Stimulated activated CD8-positive, alpha-beta memory T cell treated with anti-CD3 and anti-CD28 coated beads, Interleukin-12 subunit alpha, Interleukin-12 subunit beta, amount 100 ng/mL, for 4 hours (primary cell): ENCODE data around the gene AHNAK2.
"Not testable (repeated sequence)": the region's sequence is repeated elsewhere in the genome, so short reads cannot be mapped to it uniquely, and the experiment has no call there.

Experiments used
- DNase-seq: peaks from one replicate; pipeline ENCODE4 v3.0.0-alpha.2; 2020; ENCODE audit warnings: low read depth

Gene AHNAK2

DNA sequence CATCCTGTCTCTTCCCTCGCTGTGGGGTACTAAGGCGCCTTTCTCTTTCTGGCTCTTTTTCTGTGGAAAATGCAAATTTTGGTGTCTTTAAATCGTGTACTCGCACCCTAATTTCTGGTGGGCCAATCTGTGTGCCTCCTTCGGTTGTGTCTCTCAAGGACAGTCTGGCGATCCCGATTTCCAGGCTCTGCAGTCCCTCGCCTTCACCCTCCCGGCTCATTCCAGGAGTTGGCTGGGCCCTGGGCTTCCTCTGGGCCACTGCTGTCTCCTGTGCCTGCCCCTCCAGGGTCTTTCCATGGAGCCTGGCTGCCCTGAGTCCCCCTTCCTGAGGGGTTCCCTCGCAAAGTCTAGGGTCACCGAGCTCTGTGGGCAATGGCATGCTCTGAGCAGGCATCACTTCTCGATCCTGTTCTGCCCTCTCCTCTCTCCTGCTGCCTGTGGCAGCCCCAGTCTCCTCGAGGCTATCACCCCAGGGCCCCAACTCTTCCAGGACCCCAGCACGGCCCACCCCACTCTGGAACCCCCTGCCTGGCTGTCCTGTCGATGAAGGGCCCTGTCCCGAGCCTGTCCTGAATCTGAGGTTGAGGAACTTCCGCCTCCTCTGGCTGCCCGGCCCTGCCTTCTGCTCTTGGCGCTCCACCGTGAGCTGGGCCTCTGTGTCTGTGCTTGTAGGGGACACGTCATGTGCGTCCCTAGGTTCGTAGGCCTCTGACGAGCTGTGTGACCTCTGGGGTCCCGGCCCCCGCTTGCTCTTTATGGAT, 24.1 kb downstream of the AHNAK2 start:
- no peak for DNase-seq

DNA sequence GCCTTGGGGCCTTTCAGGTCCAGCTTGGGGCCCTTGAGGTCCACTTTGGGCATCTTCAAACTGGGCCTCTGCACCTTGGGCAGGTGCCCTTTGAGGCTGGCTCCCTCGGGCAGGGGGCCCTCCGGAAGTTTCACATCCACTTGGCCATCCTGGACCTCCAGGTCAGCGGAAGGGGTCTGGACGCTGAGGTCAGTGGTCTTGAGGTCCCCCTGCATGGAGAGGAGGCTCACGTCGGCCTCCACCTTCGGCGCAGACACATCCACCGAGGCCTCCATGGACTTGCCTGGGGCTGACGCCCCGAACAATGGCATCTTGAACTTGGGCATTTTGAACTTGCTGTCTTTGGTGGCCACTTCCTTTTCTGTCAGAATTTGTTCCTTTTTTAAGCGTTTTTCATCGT, 25.1 kb downstream of the AHNAK2 start:
- no peak for DNase-seq

DNA sequence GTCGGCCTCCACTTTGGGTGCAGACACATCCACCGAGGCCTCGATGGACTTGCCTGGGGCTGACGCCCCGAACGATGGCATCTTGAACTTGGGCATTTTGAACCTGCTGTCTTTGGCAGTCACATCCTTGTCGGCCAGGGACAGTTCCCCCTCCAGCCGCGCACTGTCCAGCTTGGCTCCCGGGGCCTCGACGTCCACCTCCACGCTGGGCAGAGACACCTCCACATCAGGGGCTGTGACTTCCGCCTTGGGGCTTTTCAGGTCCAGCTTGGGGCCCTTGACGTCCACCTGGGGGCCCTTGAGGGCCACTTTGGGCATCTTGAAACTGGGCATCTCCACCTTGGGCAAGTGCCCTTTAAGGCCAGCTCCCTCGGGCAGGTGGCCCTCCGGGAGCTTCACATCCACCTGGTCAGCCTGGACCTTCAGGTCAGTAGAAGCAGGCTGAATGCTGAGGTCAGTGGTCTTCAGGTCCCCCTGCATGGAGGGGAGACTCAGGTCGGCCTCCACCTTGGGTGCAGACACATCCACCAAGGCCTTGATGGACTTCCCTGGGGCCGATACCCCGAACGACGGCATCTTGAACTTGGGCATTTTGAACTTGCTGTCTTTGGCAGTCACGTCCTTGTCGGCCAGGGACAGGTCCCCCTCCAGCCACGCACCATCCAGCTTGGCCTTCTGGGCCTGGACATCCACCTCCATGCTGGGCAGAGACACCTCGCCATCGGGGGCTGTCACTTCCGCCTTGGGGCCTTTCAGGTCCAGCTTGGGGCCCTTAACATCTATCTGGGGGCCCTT, 26.1 kb downstream of the AHNAK2 start:
- not testable (repeated sequence) for DNase-seq

DNA sequence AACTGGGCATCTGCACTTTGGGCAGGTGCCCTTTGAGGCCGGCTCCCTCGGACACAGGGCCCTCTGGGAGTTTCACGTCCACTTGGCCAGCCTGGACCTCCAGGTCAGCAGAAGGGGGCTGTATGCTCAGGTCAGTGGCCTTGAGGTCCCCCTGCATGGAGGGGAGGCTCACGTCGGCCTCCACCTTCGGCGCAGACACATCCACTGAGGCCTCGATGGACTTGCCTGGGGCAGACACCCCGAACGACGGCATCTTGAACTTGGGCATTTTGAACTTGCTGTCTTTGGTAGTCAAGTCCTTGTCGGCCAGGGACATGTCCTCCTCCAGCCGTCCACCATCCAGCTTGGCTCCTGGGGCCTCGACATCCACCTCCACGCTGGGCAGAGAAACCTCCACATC, 27.5 kb downstream of the AHNAK2 start:
- DNase-seq = not testable (repeated sequence)

DNA sequence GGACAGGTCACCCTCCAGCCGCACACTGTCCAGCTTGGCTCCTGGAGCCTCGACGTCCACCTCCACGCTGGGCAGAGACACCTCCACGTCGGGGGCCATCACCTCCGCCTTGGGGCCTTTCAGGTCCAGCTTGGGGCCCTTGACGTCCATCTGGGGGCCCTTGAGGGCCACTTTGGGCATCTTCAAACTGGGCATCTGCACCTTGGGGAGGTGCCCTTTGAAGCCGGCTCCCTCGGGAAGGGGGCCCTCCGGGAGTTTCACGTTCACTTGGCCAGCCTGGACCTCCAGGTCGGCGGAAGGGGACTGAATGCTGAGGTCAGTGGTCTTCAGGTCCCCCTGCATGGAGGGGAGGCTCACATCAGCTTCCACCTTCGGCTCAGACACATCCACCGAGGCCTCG, 28.2 kb downstream of the AHNAK2 start:
- DNase-seq = no peak

DNA sequence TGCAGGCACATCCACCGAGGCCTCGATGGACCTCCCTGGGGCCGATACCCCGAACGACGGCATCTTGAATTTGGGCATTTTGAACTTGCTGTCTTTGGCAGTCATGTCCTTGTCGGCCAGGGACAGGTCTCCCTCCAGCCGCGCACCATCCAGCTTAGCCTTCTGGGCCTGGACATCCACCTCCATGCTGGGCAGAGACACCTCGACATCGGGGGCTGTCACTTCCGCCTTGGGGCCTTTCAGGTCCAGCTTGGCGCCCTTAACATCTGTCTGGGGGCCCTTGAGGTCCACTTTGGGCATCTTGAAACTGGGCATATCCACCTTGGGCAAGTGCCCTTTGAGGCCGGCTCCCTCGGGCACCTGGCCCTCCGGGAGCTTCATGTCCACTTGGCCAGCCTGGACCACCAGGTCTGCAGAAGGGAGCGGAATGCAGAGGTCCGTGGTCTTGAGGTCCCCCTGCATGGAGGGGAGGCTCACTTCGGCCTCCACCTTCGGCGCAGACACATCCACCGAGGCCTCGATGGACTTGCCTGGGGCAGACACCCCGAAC, 28.7 kb downstream of the AHNAK2 start:
- DNase-seq = not testable (repeated sequence)

DNA sequence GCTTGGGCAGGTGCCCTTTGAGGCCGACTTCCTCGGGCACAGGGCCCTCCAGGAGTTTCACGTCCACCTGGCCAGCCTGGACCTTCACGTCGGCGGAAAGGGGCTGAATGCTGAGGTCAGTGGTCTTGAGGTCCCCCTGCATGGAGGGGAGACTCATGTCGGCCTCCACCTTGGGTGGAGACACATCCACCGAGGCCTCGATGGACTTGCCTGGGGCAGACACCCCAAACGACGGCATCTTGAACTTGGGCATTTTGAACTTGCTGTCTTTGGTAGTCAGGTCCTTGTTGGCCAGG, 29.5 kb downstream of the AHNAK2 start:
- no peak for DNase-seq

DNA sequence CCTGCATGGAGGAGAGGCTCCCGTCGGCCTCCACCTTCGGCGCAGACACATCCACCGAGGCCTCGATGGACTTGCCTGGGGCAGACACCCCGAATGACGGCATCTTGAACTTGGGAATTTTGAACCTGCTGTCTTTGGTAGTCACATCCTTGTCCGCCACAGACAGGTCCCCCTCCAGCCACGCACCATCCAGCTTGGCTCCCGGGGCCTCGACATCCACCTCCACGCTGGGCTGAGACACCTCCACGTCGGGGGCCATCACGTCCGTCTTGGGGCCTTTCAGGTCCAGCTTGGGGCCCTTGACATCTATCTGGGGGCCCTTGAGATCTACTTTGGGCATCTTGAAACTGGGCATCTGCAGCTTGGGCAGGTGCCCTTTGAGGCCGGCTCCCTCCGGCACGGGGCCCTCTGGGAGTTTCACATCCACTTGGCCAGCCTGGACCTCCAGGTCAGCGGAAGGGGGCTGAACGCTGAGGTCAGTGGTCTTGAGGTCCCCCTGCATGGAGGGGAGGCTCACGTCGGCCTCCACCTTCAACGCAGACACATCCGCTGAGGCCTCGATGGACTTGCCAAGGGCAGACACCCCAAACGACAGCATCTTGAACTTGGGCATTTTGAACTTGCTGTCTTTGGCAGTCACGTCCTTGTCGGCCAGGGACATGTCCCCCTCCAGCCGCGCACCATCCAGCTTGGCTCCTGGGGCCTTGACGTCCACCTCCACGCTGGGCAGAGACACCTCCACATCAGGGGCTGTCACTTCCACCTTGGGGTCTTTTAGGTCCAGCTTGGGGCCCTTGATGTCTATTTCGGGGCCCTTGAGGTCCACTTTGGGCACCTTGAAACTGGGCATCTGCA, 30.1 kb downstream of the AHNAK2 start:
- DNase-seq = not testable (repeated sequence)

DNA sequence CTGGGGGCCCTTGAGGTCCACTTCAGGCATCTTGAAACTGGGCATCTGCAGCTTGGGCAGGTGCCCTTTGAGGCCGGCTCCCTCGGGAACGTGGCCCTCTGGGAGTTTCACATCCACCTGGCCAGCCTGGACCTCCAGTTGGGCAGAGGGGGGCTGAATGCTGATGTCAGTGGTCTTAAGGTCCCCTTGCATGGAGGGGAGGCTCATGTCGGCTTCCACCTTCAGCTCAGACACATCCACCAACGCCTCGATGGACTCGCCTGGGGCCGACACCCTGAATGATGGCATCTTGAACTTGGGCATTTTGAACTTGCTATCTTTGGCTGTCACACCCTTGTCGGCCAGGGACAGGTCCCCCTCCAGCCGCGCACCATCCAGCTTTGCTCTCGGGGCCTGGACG, 31.0 kb downstream of the AHNAK2 start:
- DNase-seq = not testable (repeated sequence)

DNA sequence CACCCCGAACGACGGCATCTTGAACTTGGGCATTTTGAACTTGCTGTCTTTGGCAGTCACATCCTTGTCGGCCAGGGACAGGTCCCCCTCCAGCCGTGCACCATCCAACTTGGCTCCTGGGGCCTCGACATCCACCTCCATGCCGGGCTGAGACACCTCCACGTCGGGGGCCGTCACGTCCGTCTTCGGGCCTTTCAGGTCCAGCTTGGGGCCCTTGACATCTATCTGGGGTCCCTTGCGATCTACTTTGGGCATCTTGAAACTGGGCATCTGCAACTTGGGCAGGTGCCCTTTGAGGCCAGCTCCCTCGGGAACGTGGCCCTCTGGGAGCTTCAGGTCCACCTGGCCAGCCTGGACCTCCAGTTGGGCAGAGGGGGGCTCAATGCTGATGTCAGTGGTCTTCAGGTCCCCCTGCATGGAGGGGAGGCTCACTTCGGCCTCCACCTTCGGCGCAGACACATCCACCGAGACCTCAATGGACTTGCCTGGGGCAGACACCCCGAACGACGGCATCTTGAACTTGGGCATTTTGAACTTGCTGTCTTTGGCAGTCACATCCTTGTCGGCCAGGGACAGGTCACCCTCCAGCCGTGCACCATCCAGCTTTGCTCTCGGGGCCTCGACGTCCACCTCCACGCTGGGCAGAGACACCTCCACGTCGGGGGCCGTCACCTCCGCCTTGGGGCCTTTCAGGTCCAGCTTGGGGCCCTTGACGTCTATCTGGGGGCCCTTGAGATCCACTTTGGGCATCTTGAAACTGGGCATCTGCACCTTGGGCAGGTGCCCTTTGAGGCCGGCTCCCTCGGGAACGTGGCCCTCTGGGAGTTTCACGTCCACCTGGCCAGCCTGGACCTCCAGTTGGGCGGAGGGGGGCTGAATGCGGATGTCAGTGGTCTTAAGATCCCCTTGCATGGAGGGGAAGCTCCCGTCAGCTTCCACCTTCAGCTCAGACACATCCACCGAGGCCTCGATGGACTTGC, 31.9 kb downstream of the AHNAK2 start:
- not testable (repeated sequence) for DNase-seq

DNA sequence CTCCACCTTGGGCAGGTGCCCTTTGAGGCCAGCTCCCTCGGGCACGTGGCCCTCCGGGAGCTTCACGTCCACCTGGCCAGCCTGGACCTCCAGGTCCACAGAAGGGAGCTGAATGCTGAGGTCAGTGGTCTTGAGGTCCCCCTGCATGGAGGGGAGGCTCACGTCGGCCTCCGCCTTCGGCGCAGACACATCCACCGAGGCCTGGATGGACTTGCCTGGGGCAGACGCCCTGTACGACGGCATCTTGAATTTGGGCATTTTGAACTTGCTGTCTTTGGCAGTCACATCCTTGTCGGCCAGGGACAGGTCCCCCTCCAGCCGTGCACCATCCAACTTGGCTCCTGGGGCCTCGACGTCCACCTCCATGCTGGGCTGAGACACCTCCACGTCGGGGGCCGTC, 32.9 kb downstream of the AHNAK2 start:
- not testable (repeated sequence) for DNase-seq

DNA sequence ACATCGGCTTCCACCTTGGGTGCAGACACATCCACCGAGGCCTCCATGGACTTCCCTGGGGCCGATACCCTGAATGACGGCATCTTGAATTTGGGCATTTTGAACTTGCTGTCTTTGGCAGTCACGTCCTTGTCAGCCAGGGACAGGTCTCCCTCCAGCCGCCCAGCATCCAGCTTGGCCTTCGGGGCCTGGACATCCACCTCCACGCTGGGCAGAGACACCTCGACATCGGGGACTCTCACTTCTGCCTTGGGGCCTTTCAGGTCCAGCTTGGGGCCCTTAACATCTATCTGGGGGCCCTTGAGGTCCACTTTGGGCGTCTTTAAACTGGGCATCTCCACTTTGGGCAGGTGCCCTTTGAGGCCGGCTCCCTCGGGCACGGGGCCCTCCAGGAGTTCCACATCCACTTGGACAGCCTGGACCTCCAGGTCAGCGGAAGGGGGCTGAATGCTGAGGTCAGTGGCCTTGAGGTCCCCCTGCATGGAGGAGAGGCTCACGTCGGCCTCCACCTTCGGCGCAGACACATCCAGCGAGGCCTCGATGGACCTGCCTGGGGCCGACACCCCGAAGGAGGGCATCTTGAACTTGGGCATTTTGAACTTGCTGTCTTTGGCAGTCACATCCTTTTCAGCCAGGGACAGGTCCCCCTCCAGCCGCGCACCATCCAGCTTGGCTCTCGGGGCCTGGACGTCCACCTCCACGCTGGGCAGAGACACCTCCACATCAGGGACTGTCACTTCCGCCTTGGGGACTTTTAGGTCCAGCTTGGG, 33.6 kb downstream of the AHNAK2 start:
- not testable (repeated sequence) for DNase-seq

DNA sequence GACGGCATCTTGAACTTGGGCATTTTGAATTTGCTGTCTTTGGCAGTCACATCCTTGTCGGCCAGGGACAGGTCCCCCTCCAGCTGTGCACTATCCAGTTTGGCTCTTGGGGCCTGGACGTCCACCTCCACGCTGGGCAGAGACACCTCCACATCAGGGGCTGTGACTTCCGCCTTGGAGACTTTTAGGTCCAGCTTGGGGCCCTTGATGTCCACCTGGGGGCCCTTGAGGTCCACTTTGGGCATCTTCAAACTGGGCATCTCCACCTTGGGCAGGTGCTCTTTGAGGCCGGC, 34.2 kb downstream of the AHNAK2 start:
- not testable (repeated sequence) for DNase-seq

DNA sequence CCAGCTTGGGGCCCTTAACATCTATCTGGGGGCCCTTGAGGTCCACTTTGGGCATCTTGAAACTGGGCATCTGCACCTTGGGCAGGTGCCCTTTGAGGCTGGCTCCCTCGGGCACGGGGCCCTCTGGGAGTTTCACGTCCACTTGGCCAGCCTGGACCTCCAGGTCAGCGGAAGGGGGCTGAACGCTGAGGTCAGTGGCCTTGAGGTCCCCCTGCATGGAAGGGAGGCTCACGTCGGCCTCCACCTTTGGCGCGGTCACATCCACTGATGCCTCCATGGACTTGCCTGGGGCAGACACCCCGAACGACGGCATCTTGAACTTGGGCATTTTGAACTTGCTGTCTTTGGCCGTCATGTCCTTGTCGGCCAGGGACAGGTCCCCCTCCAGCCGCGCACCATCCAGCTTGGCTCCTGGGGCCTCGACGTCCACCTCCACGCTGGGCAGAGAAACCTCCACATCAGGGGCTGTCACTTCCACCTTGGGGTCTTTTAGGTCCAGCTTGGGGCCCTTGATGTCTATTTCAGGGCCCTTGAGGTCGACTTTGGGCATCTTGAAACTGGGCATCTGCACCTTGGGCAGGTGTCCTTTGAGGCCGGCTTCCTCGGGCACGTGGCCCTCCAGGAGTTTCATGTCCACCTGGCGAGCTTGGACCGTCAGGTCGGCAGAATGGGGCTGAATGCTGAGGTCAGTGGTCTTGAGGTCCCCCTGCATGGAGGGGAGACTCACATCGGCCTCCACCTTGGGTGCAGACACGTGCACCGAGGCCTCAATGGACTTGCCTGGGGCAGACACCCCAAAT, 34.8 kb downstream of the AHNAK2 start:
- DNase-seq = not testable (repeated sequence)

DNA sequence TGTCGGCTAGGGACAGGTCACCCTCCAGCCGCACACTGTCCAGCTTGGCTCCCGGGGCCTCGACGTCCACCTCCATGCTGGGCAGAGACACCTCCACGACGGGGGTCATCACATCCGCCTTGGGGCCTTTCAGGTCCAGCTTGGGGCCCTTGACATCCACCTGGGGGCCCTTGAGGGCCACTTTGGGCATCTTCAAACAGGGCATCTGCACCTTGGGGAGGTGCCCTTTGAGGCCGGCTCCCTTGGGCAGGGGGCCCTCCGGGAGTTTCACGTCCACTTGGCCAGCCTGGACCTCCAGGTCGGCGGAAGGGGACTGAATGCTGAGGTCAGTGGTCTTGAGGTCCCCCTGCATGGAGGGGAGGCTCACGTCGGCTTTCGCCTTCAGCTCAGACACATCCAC, 35.6 kb downstream of the AHNAK2 start:
- no peak for DNase-seq

DNA sequence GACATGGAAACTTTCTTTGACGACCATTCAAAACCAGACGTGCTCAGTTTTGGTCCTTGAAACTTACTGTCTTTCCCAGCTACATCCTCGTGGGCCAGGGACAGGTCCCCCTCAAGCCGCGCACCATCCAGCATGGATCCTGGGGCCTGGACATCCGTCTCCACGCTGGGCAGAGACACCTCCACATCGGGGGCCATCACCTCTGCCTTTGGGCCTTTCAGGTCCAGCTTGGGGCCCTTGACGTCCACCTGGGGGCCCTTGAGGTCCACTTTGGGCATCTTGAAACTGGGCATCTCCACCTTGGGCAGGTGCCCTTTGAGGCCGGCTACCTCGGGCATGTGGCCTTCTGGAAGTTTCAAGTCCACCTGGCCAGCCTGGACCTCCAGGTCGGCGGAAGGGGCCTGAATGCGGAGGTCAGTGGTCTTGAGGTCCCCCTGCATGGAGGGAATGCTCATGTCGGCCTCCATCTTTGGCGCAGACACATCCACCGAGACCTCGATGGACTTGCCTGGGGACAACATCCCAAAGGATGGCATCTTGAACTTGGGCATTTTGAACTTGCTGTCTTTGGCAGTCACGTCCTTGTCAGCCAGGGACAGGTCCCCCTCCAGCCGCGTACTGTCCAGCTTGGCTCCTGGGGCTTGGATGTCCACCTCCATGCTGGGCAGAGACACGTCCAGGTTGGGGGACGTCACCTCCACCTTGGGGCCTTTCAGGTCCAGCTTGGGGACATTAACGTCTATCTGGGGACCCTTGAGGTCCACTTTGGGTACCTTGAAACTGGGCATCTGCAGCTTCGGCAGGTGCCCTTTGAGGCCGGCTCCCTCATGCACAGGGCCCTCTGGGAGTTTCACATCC, 36.4 kb downstream of the AHNAK2 start:
- no peak for DNase-seq

DNA sequence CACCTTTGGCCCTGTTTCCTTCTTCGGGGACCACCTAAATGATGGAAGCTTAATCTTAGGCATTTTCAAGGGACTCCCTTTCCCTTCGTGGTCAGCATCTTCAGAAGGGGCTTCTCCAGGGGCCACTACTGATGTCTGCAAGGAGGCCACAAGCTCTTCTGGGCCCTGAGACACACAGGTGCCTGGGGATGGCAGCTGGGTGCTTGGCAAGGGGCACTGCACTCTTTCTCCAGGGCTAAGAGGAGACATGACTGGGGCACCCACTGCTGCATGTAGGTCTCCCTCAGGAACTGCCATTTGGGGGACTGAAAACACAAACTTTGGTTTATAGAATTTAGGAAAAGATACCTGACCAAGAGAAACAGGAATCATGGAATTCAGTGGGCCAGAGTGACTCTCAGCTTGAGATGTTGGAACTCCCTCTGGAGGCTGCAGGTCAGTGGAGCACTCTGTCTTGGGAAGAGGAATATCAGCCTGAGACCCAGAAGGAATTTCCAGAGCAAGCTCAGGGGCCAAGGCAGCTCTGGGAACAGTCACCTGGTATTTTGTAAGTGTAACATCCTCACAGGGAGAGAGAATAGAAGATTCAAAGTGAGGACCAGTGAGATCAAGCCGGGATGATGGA, 37.5 kb downstream of the AHNAK2 start:
- DNase-seq = no peak

DNA sequence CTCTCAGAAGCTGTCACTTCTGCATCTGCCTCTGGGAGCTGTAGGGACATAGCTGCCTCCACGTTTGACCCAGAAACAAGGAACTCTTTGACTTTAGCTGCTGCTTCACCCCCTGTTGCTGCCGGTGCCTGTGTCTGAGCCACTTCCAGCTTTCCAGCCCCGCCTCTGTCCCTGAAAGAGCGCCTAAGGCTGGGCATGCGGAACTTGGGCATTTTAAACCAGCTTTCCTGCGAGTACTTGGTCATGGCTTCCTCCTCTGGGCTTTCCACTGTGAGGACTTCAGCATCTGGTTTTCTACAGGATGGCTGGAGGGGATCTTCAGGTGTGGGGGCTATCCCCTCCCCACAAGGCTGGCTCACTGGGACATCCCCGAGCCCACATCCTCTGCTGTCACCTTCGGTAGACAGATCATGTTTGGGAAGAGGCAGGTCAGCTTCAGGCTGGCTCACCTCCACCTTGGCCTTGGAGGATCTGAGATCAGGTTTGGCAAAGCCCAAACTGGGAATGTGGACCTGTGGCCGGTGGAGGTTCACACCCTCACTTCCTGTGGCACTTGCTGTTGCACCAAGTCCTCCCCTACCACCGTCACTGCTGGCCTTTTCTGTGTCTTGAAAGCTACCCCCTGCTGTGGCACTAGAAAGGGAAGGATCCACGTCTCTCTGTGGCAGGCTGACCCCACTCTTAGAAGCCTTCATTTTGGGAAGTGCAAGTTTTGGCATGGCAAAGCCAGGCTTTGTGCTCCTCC, 38.3 kb downstream of the AHNAK2 start:
- DNase-seq = no peak
